Panc1 (cell line): ENCODE data around the gene FOXO4.

Experiments
- CTCF ChIP-seq: fragments of 450-650 bp; IDR thresholded peaks from 2 replicates; pipeline ENCODE4 v1.5.1; 2017; ENCODE audit warnings: mild to moderate bottlenecking
- POLR2AphosphoS5 ChIP-seq: IDR thresholded peaks from 2 replicates; pipeline ENCODE4 v1.6.1; 2012; ENCODE audit warnings: mild to moderate bottlenecking, low read depth, low read length, moderate library complexity

GRCh38 chrX:71098951-71099506, 3.4 kb downstream of the FOXO4 start:
- no peak for TF ChIP-seq CTCF
- no peak for TF ChIP-seq POLR2AphosphoS5
